OCI-LY7 (cell line): ENCODE results near the gene CALR. TPM values are rescaled to one million over a fixed set of nuclear protein-coding genes. Genes with fewer than 3 reads are reported as not detected.

Experiments
- BruUV-seq: library from RNA; stranded (reverse); fragments of 400-500 nt; replicated peaks from 2 replicates; lab custom pipeline; 2021; lab: Mats Ljungman, UMichigan
- CTCF ChIA-PET: fragments of 300-600 bp; sonication (Branson Sonifier 250); formaldehyde crosslinking; loops from one replicate; lab custom pipeline; 2022; ENCODE audit warnings: antibody characterized with exemption; ENCODE audit not compliant: unreplicated experiment; lab: Charles Lee
- POLR2A ChIA-PET: fragments of 300-600 bp; sonication (Branson Sonifier 250); formaldehyde crosslinking; loops from one replicate; lab custom pipeline; 2022; ENCODE audit warnings: antibody characterized with exemption; lab: Charles Lee
- DNase-seq: peaks from one replicate; pipeline ENCODE4 v3.0.0-alpha.2; 2015; ENCODE audit warnings: low spot score
- H2AFZ ChIP-seq: fragments of 200-600 bp; sonication (generic), shearing (Covaris generic); 2 replicates; pipeline ENCODE4 v1.6.1; 2014; ENCODE audit warnings: mild to moderate bottlenecking, antibody characterized with exemption, low read length, moderate library complexity
- H3K27ac ChIP-seq: fragments of 200-600 bp; sonication (generic); 2 replicates; pipeline ENCODE4 v1.5.1; 2014; ENCODE audit warnings: mixed run types, low read depth, mild to moderate bottlenecking, moderate library complexity, low read length, inconsistent platforms; ENCODE audit not compliant: poor library complexity, severe bottlenecking
- H3K36me3 ChIP-seq: fragments of 200-600 bp; sonication (generic); 2 replicates; pipeline ENCODE4 v1.6.1; 2014; ENCODE audit warnings: mild to moderate bottlenecking, antibody characterized with exemption, low read length, moderate library complexity, mixed read lengths; ENCODE audit not compliant: insufficient read depth
- H3K4me1 ChIP-seq: fragments of 200-600 bp; sonication (generic); 2 replicates; pipeline ENCODE4 v1.5.1; 2014; ENCODE audit warnings: mild to moderate bottlenecking, low read length; ENCODE audit not compliant: insufficient read depth, poor library complexity, severe bottlenecking
- H3K4me2 ChIP-seq: fragments of 200-600 bp; sonication (generic); 2 replicates; pipeline ENCODE4 v1.6.1; 2014; ENCODE audit warnings: mild to moderate bottlenecking, low read length
- H3K4me3 ChIP-seq: fragments of 200-600 bp; sonication (generic); 2 replicates; pipeline ENCODE4 v1.5.1; 2014; ENCODE audit warnings: mild to moderate bottlenecking, low read depth, low read length; ENCODE audit not compliant: poor library complexity, severe bottlenecking
- H3K79me2 ChIP-seq: fragments of 200-600 bp; sonication (generic); 2 replicates; pipeline ENCODE4 v1.6.1; 2016; ENCODE audit warnings: low read depth, mild to moderate bottlenecking, low read length, moderate library complexity, mixed read lengths; ENCODE audit not compliant: insufficient read depth
- H3K9me2 ChIP-seq: fragments of 200-600 bp; sonication (generic); 2 replicates; pipeline ENCODE4 v1.6.1; 2016; ENCODE audit warnings: mild to moderate bottlenecking, low read length, mixed read lengths; ENCODE audit not compliant: insufficient read depth
- H3K9me3 ChIP-seq: fragments of 200-600 bp; sonication (generic); 2 replicates; pipeline ENCODE4 v1.6.1; 2014; ENCODE audit warnings: mild to moderate bottlenecking, mixed run types, low read length, mixed read lengths
- H4K20me1 ChIP-seq: fragments of 200-600 bp; sonication (generic); 2 replicates; pipeline ENCODE4 v1.6.1; 2014; ENCODE audit warnings: mild to moderate bottlenecking, antibody characterized with exemption, low read length, moderate library complexity, mixed read lengths; ENCODE audit not compliant: insufficient read depth
- CTCF ChIP-seq: fragments of 200-600 bp; sonication (generic); conservative IDR thresholded peaks from 2 replicates; pipeline ENCODE4 v1.5.1; 2014; ENCODE audit warnings: mild to moderate bottlenecking, antibody characterized with exemption, low read length, moderate library complexity, mixed read lengths
- EZH2phosphoT487 ChIP-seq: fragments of 200-600 bp; sonication (generic); IDR thresholded peaks from 2 replicates; pipeline ENCODE4 v1.6.1; 2018; ENCODE audit warnings: low read depth, borderline replicate concordance, mild to moderate bottlenecking, mixed run types, antibody characterized with exemption, low read length, moderate library complexity, mixed read lengths
- intact Hi-C: fragments of 100-400 bp; cut with micrococcal nuclease; formaldehyde crosslinking; loops from one replicate; pipeline ENCODE4 v1.10.0; 2022; ENCODE audit not compliant: unreplicated experiment
- total RNA-seq, 2 experiments: library from RNA; depleted of rRNA in 1 of 2; stranded (reverse); fragments of >200 nt in 1 of 2; shearing (Covaris generic) in 1 of 2; gene quantifications; 2 replicates each; pipeline ENCODE4 v1.2.3, GENCODE V29; 2014 to 2022

CALR gene
- total RNA-seq, 2 experiments from 2014 or later: 581 to 1,039 TPM

- Histone ChIP-seq H3K4me1 (peaks cover 24% of the 10 kb centered on the region), H2AFZ (no peak overlapping the region), H4K20me1 (no peaks in the 10 kb centered on the region), H3K9me3 (no peaks in the 10 kb centered on the region), H3K4me3 (no peak overlapping the region), H3K79me2 (peaks cover 33% of the 10 kb centered on the region; the same call in 1 of the 2 replicates), H3K4me2 (no peak overlapping the region), H3K36me3 (peaks cover 9% of the 10 kb centered on the region; the same call in 1 of the 2 replicates), H3K27ac (no peak overlapping the region), H3K9me2 (no peaks in the 10 kb centered on the region)
- no TSS peak for BruUV-seq
- intact Hi-C loops: loop anchor here (5.0 kb wide), 1 partner anchor 67 kb away; the partner anchor contains the start of gene GCDH
- POLR2A ChIA-PET: no interaction called here
- CTCF ChIA-PET: no interaction called here
- no peak for TF ChIP-seq EZH2phosphoT487
- TF ChIP-seq CTCF: no peak
- no peak for DNase-seq
Observed at GRCh38 chr19:12959481-12959880, 21.1 kb downstream of the CALR start.

DNA sequence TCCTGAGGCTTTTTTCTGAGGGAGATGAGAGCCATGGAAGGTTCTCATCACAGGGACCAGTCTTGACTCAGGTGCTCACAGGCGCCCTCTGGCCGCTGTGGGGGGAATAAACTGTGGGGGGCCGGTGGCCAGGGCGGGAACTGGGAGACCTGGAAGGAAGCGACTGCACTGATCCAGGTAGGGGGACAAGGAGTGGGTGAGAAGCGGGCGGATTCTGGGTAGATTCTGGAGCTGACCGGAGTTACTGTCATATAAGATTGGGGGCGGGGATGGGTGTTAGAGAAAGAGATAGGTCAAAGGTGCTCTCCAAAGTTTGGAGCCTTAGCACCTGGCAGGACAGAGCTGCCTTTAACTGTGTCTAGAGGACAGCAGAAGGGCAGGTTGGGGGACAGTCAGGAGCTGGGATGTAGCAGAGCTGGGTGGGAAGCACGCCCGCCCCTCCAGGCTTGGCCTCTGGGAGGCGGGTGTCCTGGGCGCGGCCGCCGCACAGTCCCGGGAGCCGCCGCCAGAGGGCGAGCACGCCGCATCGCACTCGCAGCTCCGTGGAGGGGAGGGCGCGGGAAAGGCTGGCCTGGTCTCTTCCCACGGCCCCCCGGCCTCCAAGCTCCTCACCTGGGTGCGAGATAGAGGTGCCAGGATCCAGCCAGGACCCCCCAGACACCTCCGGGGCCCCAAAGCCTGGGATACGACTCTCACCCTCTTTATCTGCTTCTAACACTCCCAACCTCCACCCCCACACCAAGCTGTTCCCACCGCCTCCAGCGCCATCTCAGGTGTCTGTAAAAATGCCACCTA lies 26.8 kb downstream of the CALR start:
- no TSS peak for BruUV-seq
- TF ChIP-seq EZH2phosphoT487 (no peak), CTCF (peak; percentile 95)
- H3K79me2 ChIP-seq: no peaks in the 10 kb centered on the region
- peak overlapping the region; percentile 65 for H3K4me3 ChIP-seq
- no peaks in the 10 kb centered on the region for H3K9me3 ChIP-seq
- peak overlapping the region; percentile 94 for H2AFZ ChIP-seq
- no peaks in the 10 kb centered on the region for H3K9me2 ChIP-seq
- H3K27ac ChIP-seq: peak overlapping the region; percentile 54
- no peaks in the 10 kb centered on the region for H3K36me3 ChIP-seq
- ChIA-PET POLR2A (interaction anchor here (0.6 to 1.0 kb wide), 4 partner anchors 10 to 75 kb away, joined by 3 to 4 read pairs (median 4); partner anchors contain the start of gene GCDH), CTCF (interaction anchor here (0.5 to 1.9 kb wide), 13 partner anchors 11 to 221 kb away, joined by 3 to 13 read pairs (median 5); partner anchors contain the start of genes FARSA and GCDH)
- peak overlapping the region; percentile 74 for H3K4me2 ChIP-seq
- no peaks in the 10 kb centered on the region for H4K20me1 ChIP-seq
- DNase-seq: peak; percentile 85
- intact Hi-C loops: loop anchor here (1.0 kb wide), 1 partner anchor 80 kb away; no protein-coding TSS in a partner anchor
- peaks cover 6% of the 10 kb centered on the region for H3K4me1 ChIP-seq

- Histone ChIP-seq H3K79me2 (no peaks in the 10 kb centered on the region), H3K4me3 (peak overlapping the region; percentile 65), H3K36me3 (no peaks in the 10 kb centered on the region), H3K4me2 (peak overlapping the region; percentile 74), H2AFZ (peak overlapping the region; percentile 94), H3K9me2 (no peaks in the 10 kb centered on the region), H3K27ac (peak overlapping the region; percentile 54), H3K4me1 (peaks cover 6% of the 10 kb centered on the region), H4K20me1 (no peaks in the 10 kb centered on the region), H3K9me3 (no peaks in the 10 kb centered on the region)
- BruUV-seq: no TSS peak
- DNase-seq: no peak
- TF ChIP-seq CTCF: no peak
- no peak for TF ChIP-seq EZH2phosphoT487
- ChIA-PET CTCF (interaction anchor here (0.5 to 1.9 kb wide), 11 partner anchors 10 to 221 kb away, joined by 3 to 13 read pairs (median 5); partner anchors contain the start of gene FARSA), POLR2A (interaction anchor here (0.6 to 1.0 kb wide), 5 partner anchors 11 to 75 kb away, joined by 3 to 5 read pairs (median 4); partner anchors contain the start of genes FARSA and GCDH)
- intact Hi-C loops: loop anchor here (1.0 kb wide), 1 partner anchor 80 kb away; no protein-coding TSS in a partner anchor
Observed at GRCh38 chr19:12965812-12966135, 27.4 kb downstream of the CALR start.
